NT2/D1 (cell line): Measurements from ENCODE around the gene SRF.

Source experiments
- DNase-seq: peaks from one replicate; pipeline ENCODE4 v3.0.0-alpha.2; 2011; ENCODE audit warnings: low read depth, low spot score
- H3K27me3 ChIP-seq: 2 replicates; pipeline ENCODE4 v1.6.0; 2011; ENCODE audit warnings: mild to moderate bottlenecking; ENCODE audit not compliant: insufficient read length, insufficient read depth
- H3K36me3 ChIP-seq: 2 replicates; pipeline ENCODE4 v1.6.1; 2011; ENCODE audit warnings: mild to moderate bottlenecking, low read length, mixed read lengths; ENCODE audit not compliant: insufficient read depth, insufficient read length
- H3K4me1 ChIP-seq: 2 replicates; pipeline ENCODE4 v1.5.1; 2011; ENCODE audit not compliant: insufficient read depth, insufficient read length
- H3K4me3 ChIP-seq: 2 replicates; pipeline ENCODE4 v1.5.1; 2011; ENCODE audit warnings: low read depth; ENCODE audit not compliant: insufficient read length
- H3K9ac ChIP-seq: 2 replicates; pipeline ENCODE4 v1.6.0; 2011; ENCODE audit warnings: low read depth; ENCODE audit not compliant: insufficient read length
- H3K9me3 ChIP-seq: 2 replicates; pipeline ENCODE4 v1.5.1; 2011; ENCODE audit warnings: mild to moderate bottlenecking, low read length; ENCODE audit not compliant: insufficient read depth
- SUZ12 ChIP-seq: IDR thresholded peaks from 2 replicates; pipeline ENCODE4 v1.6.1; 2011; ENCODE audit not compliant: insufficient read length, insufficient read depth; ENCODE audit errors: extremely low read depth
- YY1 ChIP-seq: IDR thresholded peaks from 2 replicates; pipeline ENCODE4 v1.6.1; 2011; ENCODE audit not compliant: insufficient read length, insufficient read depth
- ZNF274 ChIP-seq: IDR thresholded peaks from 2 replicates; pipeline ENCODE4 v1.6.1; 2011; ENCODE audit warnings: mild to moderate bottlenecking, low read depth, low read length

SRF gene

GRCh38 chr6:43180985-43181384 is 9.9 kb downstream of the SRF start:
- no peak for DNase-seq
- H3K9ac ChIP-seq: no peak overlapping the region

DNA sequence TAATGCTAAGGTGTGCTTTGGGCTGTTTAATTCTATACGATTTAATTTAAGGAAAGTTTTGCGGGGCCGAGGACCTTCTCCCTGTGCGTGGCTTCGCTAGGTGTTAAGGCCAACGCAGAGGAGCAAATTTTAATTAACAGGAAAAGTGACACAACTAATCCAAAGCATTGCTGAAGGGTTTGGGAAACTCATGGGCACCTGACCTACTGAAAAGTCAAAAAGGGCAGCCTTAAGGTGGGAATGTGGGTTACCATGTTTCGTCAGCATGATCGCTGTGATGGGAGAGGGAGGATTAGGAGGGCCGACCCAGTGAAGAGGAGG is 10.5 kb downstream of the SRF start:
- TF ChIP-seq ZNF274 (no peak), SUZ12 (no peak), YY1 (no peak)
- H3K27me3 ChIP-seq: no peaks in the 10 kb centered on the region
- DNase-seq: no peak
- H3K4me3 ChIP-seq: peak overlapping the region; percentile 63
- peaks cover 43% of the 10 kb centered on the region for H3K36me3 ChIP-seq
- peak overlapping the region; percentile 85 for H3K9ac ChIP-seq
- peaks cover 3% of the 10 kb centered on the region for H3K4me1 ChIP-seq
- no peaks in the 10 kb centered on the region for H3K9me3 ChIP-seq

More at GRCh38 chr6:43180985-43181384, 9.9 kb downstream of the SRF start:
- no peaks in the 10 kb centered on the region for H3K9me3 ChIP-seq
- peaks cover 45% of the 10 kb centered on the region for H3K36me3 ChIP-seq
- no peaks in the 10 kb centered on the region for H3K27me3 ChIP-seq
- H3K4me3 ChIP-seq: no peak overlapping the region
- TF ChIP-seq SUZ12: no peak
- no peak for TF ChIP-seq ZNF274
- no peak for TF ChIP-seq YY1
- H3K4me1 ChIP-seq: peaks cover 3% of the 10 kb centered on the region

GRCh38 chr6:43181942-43182860 is 11.1 kb downstream of the SRF start, which contains the start of gene CUL9:
Gene CUL9 (plus strand): TSS chr6:43182196. CDS start chr6:43184311, 2,115 bp downstream.
- peak within 1 kb of the TSS; percentile 63 for H3K4me3 ChIP-seq
- H3K27me3 ChIP-seq: no peaks in the 10 kb centered on the region
- no peaks in the 10 kb centered on the region for H3K9me3 ChIP-seq
- peaks cover 43% of the 10 kb centered on the region for H3K36me3 ChIP-seq
- H3K4me1 ChIP-seq: peaks cover 3% of the 10 kb centered on the region
- DNase-seq: no peak
- peak within 1 kb of the TSS; percentile 85 for H3K9ac ChIP-seq
- TF ChIP-seq SUZ12 (no peak), YY1 (no peak), ZNF274 (no peak)

GRCh38 chr6:43183441-43183840 is 12.4 kb downstream of the SRF start:
- Histone ChIP-seq H3K4me3 (no peak overlapping the region), H3K9ac (no peak overlapping the region), H3K36me3 (peaks cover 44% of the 10 kb centered on the region), H3K27me3 (no peaks in the 10 kb centered on the region), H3K4me1 (peaks cover 3% of the 10 kb centered on the region), H3K9me3 (no peaks in the 10 kb centered on the region)
- no peak for DNase-seq
- TF ChIP-seq ZNF274: no peak
- TF ChIP-seq SUZ12: no peak
- TF ChIP-seq YY1: no peak

GRCh38 chr6:43184268-43184985 is 13.4 kb downstream of the SRF start:
- H3K27me3 ChIP-seq: no peaks in the 10 kb centered on the region
- H3K4me3 ChIP-seq: no peak overlapping the region
- no peak overlapping the region for H3K9ac ChIP-seq
- peaks cover 3% of the 10 kb centered on the region for H3K4me1 ChIP-seq
- no peaks in the 10 kb centered on the region for H3K9me3 ChIP-seq
- TF ChIP-seq SUZ12 (no peak), YY1 (no peak), ZNF274 (no peak)
- no peak for DNase-seq
- H3K36me3 ChIP-seq: peaks cover 34% of the 10 kb centered on the region

DNA sequence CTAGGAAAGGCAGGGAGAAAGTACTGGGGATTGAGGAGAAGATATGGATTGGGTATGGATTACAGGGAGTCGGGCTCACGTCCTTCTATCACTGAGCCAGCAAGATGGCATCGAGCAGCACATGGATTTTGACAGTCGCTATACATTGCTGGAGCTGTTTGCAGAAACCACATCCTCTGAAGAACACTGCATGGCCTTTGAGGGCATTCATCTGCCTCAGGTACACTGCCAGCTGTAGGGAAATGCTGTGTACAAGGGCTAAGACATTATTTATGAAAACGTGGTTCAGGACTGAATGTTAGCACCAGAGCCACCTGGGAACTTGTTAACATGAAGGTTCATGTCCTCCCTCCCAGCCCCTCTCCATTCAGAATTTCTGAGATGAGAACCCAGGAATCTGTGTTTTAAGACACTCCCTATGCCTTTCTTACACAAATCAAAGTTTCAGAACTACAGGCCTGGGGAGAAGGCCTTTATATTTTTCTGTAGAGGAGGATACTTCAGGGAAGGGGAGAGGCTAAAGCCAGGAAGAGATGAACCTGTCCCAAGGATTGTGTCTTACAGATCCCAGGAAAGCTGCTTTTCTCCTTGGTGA is 14.4 kb downstream of the SRF start:
- H3K36me3 ChIP-seq: peaks cover 31% of the 10 kb centered on the region
- no peak overlapping the region for H3K4me3 ChIP-seq
- no peak for DNase-seq
- no peak for TF ChIP-seq ZNF274
- no peak for TF ChIP-seq SUZ12
- no peak for TF ChIP-seq YY1
- H3K9ac ChIP-seq: no peak overlapping the region
- H3K27me3 ChIP-seq: no peaks in the 10 kb centered on the region
- no peaks in the 10 kb centered on the region for H3K9me3 ChIP-seq
- H3K4me1 ChIP-seq: peaks cover 3% of the 10 kb centered on the region
